Ectodermal cell (in vitro differentiated cells): Measurements from ENCODE around the gene GSC.
A peak's percentile ranks its signal among the peaks of the same experiment; 100 is the strongest.

Source experiments
- H3K27ac ChIP-seq: 2 replicates; pipeline ENCODE4 v1.7.0; 2013; ENCODE audit warnings: mild to moderate bottlenecking, low read depth, low read length; ENCODE audit not compliant: insufficient read depth, poor library complexity, severe bottlenecking
- H3K27me3 ChIP-seq: 2 replicates; pipeline ENCODE4 v1.7.0; 2013; ENCODE audit warnings: mild to moderate bottlenecking, low read length; ENCODE audit not compliant: insufficient read depth, control insufficient read depth, poor library complexity, severe bottlenecking
- H3K36me3 ChIP-seq: one replicate; pipeline ENCODE4 v1.7.0; 2013; ENCODE audit warnings: low read length; ENCODE audit not compliant: control insufficient read depth, insufficient read depth
- H3K4me1 ChIP-seq: one replicate; pipeline ENCODE4 v1.7.0; 2013; ENCODE audit warnings: low read length; ENCODE audit not compliant: control insufficient read depth, insufficient read depth
- H3K4me3 ChIP-seq: 2 replicates; pipeline ENCODE4 v1.7.0; 2013; ENCODE audit warnings: low read depth, low read length, control low read depth; ENCODE audit not compliant: insufficient read depth
- H3K9me3 ChIP-seq: 2 replicates; pipeline ENCODE4 v1.7.0; 2013; ENCODE audit warnings: mild to moderate bottlenecking, low read length, moderate library complexity; ENCODE audit not compliant: control insufficient read depth
- WGBS, 2 experiments: methylation state at CpG; one replicate each; pipeline ENCODE4 v1.1.7; 2013; ENCODE audit warnings: missing lambda C conversion rate in 2 of 2; 5-methylcytosine and 5-hydroxymethylcytosine counted together

Gene GSC

DNA sequence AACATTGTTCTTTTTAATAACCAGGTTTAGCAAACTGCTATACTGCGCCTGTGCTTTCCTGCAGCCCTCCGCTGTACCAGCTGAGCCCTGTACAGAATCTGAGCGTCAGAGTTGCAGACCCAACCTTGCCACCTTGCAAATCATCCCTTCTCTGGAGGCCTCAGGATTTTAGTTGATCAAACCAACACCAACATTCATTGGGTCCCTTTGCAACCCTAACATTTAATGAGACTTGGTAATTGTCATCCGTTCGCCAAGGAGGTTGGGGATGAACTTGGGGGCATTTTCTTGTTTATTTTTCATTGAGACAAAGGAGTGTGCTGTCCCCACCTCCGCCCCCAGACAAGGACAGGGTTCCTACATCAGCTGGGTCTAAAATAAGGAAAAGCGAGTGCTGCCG is 2.6 kb upstream of the GSC start:
- Histone ChIP-seq H3K9me3 (no peaks in the 10 kb centered on the region), H3K4me1 (peaks cover 62% of the 10 kb centered on the region), H3K36me3 (no peaks in the 10 kb centered on the region), H3K27me3 (peaks cover 100% of the 10 kb centered on the region), H3K4me3 (no peak overlapping the region), H3K27ac (no peak overlapping the region)
- WGBS, 2 experiments, result 6 to 7% methylated on average over 8 of the region's 8 CpGs

DNA sequence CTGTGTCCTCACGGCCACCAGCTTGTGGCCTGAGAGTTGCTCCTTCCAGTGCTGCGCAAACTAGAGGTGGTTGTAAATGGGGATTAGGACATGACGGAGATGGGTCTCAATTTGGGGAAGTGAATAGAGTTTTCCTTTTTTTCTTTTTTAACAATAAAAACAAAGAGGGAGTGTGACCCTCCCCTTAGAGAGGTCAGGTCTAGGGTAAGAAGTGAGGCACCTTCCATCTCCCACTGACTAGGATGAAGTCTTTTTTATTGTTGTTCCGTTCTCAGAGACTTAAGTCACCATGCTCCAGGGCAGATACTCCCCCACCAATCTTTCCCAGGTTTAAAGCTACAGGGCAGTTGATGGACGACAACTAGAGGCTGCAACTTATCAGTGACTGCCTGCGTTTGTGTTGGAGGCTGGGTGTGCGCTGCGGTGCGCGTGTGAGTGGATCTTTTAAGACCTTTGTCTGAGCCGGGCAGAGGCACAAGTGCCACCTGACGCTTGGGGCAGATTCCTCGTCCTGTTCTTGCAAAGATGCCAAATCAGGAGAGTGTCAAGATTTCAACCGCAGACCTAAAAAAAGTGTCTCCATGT is 2.1 kb upstream of the GSC start:
- H3K27me3 ChIP-seq, result peaks cover 100% of the 10 kb centered on the region
- H3K36me3 ChIP-seq, result no peaks in the 10 kb centered on the region
- H3K27ac ChIP-seq, result no peak overlapping the region
- H3K4me1 ChIP-seq, result peaks cover 65% of the 10 kb centered on the region
- no peaks in the 10 kb centered on the region for H3K9me3 ChIP-seq
- no peak overlapping the region for H3K4me3 ChIP-seq
- 1 to 3% methylated on average over 13 of the region's 14 CpGs for WGBS, 2 experiments

GRCh38 chr14:94771158-94771905 is 1.4 kb upstream of the GSC start:
- H3K9me3 ChIP-seq, result no peaks in the 10 kb centered on the region
- H3K27ac ChIP-seq, result no peak overlapping the region
- H3K36me3 ChIP-seq, result no peaks in the 10 kb centered on the region
- WGBS, 2 experiments, result 1 to 2% methylated on average over 54 of the region's 54 CpGs
- peaks cover 100% of the 10 kb centered on the region for H3K27me3 ChIP-seq
- no peak overlapping the region for H3K4me3 ChIP-seq
- H3K4me1 ChIP-seq, result peaks cover 66% of the 10 kb centered on the region

DNA sequence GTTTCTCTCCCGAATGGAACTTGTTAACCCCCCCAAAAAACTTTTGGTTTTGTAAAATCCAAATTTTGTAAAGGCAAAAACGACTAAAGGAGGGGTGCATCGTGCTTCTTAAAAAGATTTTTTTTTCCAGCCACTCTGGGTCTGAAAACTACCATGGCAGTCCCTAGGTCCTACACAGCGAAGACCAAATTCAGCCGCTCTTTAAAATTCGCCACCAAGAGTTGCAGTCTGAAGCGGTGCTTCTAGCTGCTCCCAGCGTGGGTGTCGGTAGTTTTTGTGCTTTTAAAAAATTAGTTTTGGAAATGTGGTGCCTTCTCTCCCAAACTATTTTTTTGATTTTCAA is 873 bp upstream of the GSC start:
- Histone ChIP-seq H3K27ac (no peak overlapping the region), H3K4me3 (no peak overlapping the region), H3K27me3 (peaks cover 100% of the 10 kb centered on the region), H3K36me3 (no peaks in the 10 kb centered on the region), H3K9me3 (no peaks in the 10 kb centered on the region), H3K4me1 (peaks cover 64% of the 10 kb centered on the region)
- 1 to 3% methylated on average over 9 of the region's 9 CpGs for WGBS, 2 experiments

GRCh38 chr14:94770251-94770749 is 387 bp upstream of the GSC start:
- no peak overlapping the region for H3K27ac ChIP-seq
- H3K36me3 ChIP-seq, result no peaks in the 10 kb centered on the region
- peak overlapping the region; percentile 22 for H3K4me3 ChIP-seq
- peaks cover 100% of the 10 kb centered on the region for H3K27me3 ChIP-seq
- peaks cover 60% of the 10 kb centered on the region for H3K4me1 ChIP-seq
- WGBS, 2 experiments, result 0% methylated on average over 18 of the region's 18 CpGs
- no peaks in the 10 kb centered on the region for H3K9me3 ChIP-seq

DNA sequence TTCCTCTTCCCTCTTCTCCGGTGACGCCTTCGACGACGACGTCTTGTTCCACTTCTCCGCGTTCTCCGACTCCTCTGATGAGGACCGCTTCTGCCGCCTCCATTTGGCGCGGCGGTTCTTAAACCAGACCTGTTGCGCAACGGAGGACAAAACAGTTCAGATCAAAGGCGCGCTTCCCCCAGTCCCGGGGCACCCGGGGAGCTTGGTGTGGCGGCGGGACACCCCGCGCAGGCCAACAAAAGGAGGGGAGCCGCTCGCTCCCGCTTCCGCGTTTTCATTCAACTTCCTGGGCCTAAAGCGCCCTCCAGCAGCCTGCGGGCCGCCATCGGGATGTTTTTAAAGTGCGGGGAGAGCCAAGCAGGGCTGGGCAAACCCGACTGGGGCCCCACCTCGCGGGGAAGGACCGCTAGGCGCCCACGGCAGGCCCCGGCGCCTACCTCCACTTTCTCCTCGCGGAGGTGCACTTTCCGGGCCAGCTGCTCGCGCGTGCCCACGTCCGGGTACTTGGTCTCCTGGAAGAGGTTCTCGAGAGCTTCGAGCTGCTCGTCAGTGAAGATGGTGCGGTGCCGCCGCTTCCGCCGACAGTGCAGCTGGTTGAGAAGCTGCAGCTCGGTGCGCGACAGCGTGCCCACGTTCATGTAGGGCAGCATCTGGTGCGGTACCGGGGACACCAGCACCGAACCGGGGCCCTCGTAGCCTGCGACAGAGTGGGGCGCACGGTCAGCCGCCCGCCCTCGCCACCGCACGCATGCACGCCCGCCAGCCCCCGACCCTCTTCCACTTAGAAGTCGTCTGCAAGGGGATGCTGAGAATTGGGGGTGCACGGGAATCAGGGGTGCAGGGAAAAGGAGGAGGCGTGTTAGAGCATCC is 1.2 kb downstream of the GSC start:
- Histone ChIP-seq H3K4me3 (peak overlapping the region; percentile 22), H3K27ac (no peak overlapping the region), H3K9me3 (no peaks in the 10 kb centered on the region), H3K36me3 (no peaks in the 10 kb centered on the region), H3K4me1 (peaks cover 47% of the 10 kb centered on the region), H3K27me3 (peaks cover 100% of the 10 kb centered on the region)
- WGBS, 2 experiments, result 1% methylated on average over 82 of the region's 82 CpGs

- Histone ChIP-seq H3K9me3 (no peaks in the 10 kb centered on the region), H3K36me3 (no peaks in the 10 kb centered on the region), H3K27me3 (peaks cover 100% of the 10 kb centered on the region), H3K4me1 (peaks cover 41% of the 10 kb centered on the region), H3K4me3 (peak overlapping the region; percentile 22), H3K27ac (no peak overlapping the region)
- 3% methylated on average over 25 of the region's 26 CpGs for WGBS, 2 experiments
These were observed 1.8 kb downstream of the GSC start for GRCh38 chr14:94768141-94768520.

DNA sequence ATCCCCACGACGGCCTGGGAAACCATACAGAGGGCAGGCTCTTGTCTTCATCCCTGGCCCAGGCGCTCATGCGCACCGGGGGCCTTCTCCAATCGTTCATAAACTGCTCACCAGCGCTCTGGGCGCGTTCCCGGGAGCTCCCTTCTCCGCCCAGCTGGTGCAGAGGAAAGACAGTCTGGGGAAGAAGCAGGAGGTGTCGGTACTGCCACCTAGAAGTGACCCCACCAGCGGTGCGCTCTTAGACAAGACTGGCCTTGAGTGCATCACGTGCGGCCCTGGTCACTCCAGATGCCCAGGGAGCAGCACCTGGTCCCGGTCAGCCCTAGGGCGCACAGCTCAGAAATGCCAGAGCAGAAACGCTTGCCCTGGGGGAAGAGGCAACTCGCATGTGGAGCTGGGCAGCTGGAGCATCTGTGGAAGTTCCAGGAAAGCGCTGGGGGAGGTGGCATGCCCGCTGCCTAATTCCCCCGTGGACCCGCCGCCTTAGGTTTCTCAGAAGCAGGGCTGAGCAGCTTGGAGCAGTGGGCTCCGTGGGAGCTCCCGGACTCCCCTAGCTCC is 2.5 kb downstream of the GSC start:
- peaks cover 33% of the 10 kb centered on the region for H3K4me1 ChIP-seq
- peaks cover 100% of the 10 kb centered on the region for H3K27me3 ChIP-seq
- no peaks in the 10 kb centered on the region for H3K9me3 ChIP-seq
- WGBS, 2 experiments, result 10 to 11% methylated on average over 27 of the region's 27 CpGs
- no peak overlapping the region for H3K27ac ChIP-seq
- H3K36me3 ChIP-seq, result no peaks in the 10 kb centered on the region
- H3K4me3 ChIP-seq, result no peak overlapping the region

DNA sequence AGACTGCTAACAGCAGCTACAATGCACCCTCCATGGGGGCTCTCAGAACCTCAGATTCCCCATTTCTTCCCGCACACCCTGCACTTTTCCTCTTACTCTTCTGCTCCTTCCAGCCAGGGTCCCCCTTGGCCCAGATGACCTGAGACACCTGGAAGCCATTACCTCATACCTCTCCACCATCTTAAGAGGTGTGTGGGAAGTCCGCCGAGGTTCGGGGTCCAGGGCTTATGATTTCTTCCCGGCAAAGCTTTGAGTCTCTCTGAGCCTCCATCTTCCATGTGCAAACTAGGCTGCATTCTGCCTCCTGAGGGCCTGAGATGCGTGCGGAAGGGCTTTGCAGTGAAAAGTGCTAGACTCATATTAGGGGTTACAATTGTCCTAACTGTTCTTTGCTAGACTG is 5.3 kb downstream of the GSC start:
- no peaks in the 10 kb centered on the region for H3K9me3 ChIP-seq
- no peak overlapping the region for H3K4me3 ChIP-seq
- WGBS, 2 experiments, result 59 to 60% methylated on average over 7 of the region's 7 CpGs
- H3K27me3 ChIP-seq, result peaks cover 82% of the 10 kb centered on the region
- H3K36me3 ChIP-seq, result no peaks in the 10 kb centered on the region
- peaks cover 13% of the 10 kb centered on the region for H3K4me1 ChIP-seq
- no peak overlapping the region for H3K27ac ChIP-seq

GRCh38 chr14:94762431-94762830 is 7.5 kb downstream of the GSC start:
- 90 to 94% methylated on average over 7 of the region's 7 CpGs for WGBS, 2 experiments
- peaks cover 61% of the 10 kb centered on the region for H3K27me3 ChIP-seq
- peaks cover 7% of the 10 kb centered on the region for H3K4me1 ChIP-seq
- H3K4me3 ChIP-seq, result no peak overlapping the region
- no peak overlapping the region for H3K27ac ChIP-seq
- H3K9me3 ChIP-seq, result no peaks in the 10 kb centered on the region
- H3K36me3 ChIP-seq, result no peaks in the 10 kb centered on the region
